ENCODE results near the gene ARHGAP24.
"Not testable (repeated sequence)": the region's sequence is repeated elsewhere in the genome, so short reads cannot be mapped to it uniquely, and the experiment has no call there.

ARHGAP24 gene

GRCh38 chr4:85932500-85933290 is 457.7 kb downstream of the ARHGAP24 start:
- no peak for DNase-seq

- DNase-seq: no peak
Observed at GRCh38 chr4:85933291-85933640, 458.3 kb downstream of the ARHGAP24 start.

- no peak for DNase-seq
Observed at GRCh38 chr4:85937507-85937906, 462.6 kb downstream of the ARHGAP24 start.

DNA sequence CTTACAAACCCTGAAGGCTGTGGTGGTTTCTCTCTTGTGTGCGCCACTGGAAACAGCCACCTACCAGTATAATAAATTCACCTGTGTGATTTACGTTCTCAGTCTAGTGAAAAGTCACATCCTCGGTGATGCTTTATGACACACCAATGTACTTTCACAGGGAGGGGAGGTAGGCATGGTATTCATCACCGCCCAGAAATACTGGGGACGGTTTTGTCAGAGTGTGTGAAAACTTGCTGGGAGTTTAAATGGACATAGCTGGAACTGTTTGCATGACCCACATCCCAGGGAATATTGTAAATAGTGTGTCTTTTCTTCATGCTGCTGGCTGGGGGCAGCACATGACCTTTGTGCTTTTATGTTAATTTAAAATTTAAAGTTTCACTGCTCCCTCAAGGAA is 463.1 kb downstream of the ARHGAP24 start:
- DNase-seq: no peak

- no peak for DNase-seq
Observed at GRCh38 chr4:85938902-85939301, 464.0 kb downstream of the ARHGAP24 start.

- DNase-seq: no peak
Observed at GRCh38 chr4:85939595-85939994, 464.6 kb downstream of the ARHGAP24 start.

- no peak for DNase-seq
Observed at GRCh38 chr4:85940151-85940550, 465.2 kb downstream of the ARHGAP24 start.

DNA sequence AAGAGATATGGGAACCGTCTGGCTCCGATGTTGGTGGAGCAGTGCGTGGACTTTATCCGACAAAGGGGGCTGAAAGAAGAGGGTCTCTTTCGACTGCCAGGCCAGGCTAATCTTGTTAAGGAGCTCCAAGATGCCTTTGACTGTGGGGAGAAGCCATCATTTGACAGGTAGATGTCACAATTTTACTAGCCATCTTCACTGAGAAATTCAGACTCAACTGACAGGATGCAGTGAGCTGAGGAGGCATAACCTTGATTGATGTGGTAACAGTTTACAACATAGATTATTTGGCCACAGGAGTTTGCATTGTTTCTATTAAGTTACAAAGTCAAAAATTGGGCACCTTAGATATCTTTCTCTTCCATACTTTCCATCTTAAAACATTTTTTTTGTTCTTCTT is 467.2 kb downstream of the ARHGAP24 start:
- no peak for DNase-seq

GRCh38 chr4:85946821-85947220 is 471.9 kb downstream of the ARHGAP24 start:
- no peak for DNase-seq

- DNase-seq: no peak
Observed at GRCh38 chr4:85951099-85951498, 476.1 kb downstream of the ARHGAP24 start.

DNA sequence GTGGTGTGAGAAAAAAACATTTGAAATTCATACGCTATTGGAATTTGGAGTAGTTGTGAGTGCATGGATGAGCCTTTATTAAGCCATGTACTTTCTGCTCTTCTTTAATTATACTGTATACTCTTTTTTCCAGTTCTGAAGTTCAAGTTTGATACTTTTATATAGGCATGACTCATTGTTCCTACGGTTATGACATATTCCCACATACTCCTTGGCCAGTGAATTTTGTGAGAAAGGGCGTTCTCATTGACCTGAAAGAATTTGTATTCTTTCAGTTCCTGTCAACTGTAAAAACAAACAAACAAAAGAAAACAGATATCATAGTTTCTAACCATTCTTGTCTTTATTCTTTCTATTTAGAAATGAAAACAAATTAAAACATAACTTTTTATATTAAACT is 477.6 kb downstream of the ARHGAP24 start:
- DNase-seq: no peak

DNA sequence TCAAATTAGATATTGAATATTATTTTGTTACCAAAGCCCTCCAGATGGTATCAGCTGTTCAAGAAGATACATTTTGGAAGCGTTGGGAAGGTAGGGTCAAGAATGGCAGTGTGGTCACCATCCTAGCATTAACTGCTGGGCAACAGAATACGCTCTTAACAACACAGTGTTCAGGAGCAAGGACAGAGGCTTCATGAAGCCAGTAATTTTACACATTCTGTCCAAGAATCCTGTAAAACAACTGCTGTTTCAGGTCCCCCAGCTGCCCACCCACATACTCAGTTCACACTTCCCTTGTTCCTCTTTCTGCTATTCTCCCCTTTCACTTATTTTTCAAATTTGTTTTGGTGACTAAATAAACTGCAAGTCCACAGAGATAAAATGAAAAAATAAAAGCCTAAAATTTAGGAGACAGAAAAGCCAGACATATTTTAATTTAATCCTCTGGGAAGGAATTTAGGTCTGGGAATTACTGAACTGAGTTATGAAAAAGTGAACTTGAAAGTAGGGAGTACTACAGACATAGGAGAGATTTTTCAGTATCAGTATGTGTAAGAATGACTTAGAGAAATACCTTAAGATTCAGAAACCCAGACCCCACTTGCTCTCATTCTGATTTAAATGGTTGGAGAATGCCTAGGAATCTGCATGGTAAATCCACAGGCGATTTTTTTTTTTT is 478.2 kb downstream of the ARHGAP24 start:
- peak; percentile 11 for DNase-seq

GRCh38 chr4:85953651-85954018 is 478.7 kb downstream of the ARHGAP24 start:
- peak; percentile 22 for DNase-seq

DNA sequence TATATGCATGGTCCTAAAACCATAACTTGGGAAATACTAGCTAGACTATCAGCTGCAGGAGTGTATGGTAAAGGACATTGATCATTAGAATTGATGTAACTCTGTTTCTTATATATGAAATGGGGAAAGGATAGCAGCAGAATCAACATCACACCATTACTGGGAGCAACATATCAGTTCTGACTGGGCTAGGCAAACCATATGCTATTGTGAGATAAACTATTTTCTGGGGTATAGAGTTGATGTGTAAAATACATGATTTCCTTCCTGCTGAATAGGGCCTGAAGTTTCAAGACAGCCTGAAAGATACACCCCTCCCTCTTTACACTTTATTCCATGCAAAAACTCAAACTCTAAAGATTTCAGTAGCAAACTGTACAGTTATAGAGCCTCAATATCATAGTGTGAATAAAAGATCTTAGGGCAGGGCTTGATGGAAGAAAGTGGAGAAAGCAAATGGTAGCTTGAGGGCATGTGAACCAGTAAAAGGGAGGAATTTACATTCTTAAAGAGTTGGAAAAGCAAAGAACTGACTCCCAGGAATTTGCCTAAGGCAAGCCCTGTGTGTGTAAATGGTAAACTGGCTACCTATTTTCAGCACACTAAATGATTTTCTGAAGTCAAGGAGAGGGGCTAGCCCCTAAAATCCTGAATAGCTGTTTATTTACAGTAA is 480.8 kb downstream of the ARHGAP24 start:
- no peak for DNase-seq

GRCh38 chr4:85956293-85956945 is 481.5 kb downstream of the ARHGAP24 start:
- DNase-seq: no peak

- DNase-seq: no peak
Observed at GRCh38 chr4:85961887-85962286, 486.9 kb downstream of the ARHGAP24 start.

DNA sequence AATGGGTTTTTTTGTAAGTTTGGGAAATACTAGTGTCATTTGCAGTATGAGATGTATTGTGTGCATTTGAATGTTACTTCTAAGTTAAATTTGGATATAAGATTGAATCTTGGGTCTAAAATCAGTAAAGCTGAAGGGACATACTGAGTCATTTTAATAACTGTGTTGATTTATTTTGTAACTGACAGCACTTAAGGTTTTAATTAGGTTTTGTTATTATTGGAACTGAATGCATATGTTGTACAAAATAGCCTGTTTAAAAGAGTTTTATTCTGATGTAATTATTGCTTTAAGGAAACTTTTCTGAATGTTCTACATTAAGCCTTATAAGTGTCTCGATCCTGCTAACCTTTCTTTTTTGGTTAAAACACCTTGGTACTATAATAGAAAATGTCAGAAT is 488.3 kb downstream of the ARHGAP24 start:
- no peak for DNase-seq

GRCh38 chr4:85964298-85964697 is 489.3 kb downstream of the ARHGAP24 start:
- no peak for DNase-seq

DNA sequence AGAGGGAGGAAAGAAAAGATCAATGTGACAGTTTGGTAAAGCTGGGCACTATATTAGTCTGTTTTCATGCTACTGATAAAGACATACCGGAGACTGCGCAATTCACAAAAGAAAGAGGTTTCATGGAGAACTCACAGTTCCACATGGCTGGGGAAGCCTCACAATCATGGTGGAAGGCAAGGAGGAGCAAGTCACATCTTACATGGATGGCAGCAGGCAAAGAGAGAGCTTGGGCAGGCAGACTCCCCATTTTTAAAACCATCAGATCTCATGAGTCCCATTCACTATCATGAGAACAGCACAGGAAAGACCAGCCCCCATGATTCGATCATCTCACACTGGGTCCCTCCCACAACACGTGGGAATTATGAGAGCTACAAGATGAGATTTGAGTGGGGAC is 490.1 kb downstream of the ARHGAP24 start:
- not testable (repeated sequence) for DNase-seq

DNA sequence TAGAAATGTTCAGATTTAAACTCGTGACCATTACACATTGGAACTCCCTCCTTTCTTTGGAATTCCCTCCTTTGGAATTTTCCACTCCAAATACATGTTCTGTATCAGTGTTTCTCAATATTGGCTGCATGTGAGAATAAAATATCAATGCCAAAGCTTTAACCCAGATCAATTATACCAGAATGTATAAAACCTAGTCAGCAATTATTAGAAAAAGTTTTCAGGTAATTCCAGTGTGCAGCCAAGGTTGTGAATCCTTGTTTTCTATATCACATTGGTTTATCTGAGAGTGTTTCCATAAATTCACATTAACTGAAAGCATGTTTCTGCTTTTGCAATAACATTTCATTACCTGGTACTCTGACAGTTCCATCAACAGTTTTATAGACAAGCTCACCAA is 490.6 kb downstream of the ARHGAP24 start:
- no peak for DNase-seq

DNA sequence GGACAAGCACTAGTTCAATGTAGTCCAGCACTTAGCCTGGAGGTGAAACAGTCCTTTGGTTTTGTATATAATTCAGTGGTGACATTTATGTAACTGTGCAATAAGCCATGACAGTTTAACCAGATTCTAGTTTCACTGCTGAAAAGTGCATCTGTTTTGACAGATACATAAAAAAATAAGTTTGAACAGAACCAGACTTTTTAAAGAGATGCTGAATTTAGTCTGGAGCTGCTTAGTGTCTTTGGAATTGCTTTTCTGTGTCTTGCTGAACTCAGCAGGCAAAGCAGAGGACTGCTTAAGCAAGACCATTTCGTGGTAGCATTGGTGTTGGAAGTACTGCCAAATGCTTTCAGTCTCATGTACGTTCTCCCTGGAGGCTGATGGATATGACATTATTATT is 491.4 kb downstream of the ARHGAP24 start:
- DNase-seq: no peak

- no peak for DNase-seq
Observed at GRCh38 chr4:85967872-85968271, 492.9 kb downstream of the ARHGAP24 start.

GRCh38 chr4:85968945-85969819 is 494.2 kb downstream of the ARHGAP24 start:
- DNase-seq: peak; percentile 60

All from suppressor macrophage treated with lipopolysaccharide for 4 hours (primary cell).